Ureter (tissue), 1 donor: ENCODE results near the gene SPSB3. TPM values are rescaled to one million over a fixed set of nuclear protein-coding genes. Genes with fewer than 3 reads are reported as not detected.

Source experiments
- DNase-seq: peaks from one replicate; pipeline ENCODE4 v3.0.0-alpha.2; 2020; ENCODE audit warnings: low spot score
- total RNA-seq: library from RNA; stranded (reverse); gene quantifications from one replicate; pipeline ENCODE4 v1.2.4, GENCODE V29; 2023
- donor health status: DM: yes; HTN: yes; CAD: no.

SPSB3 gene
- total RNA-seq, 1 donor from 2014 or later: 39.2 TPM

GRCh38 chr16:1775006-1775845 is 7.1 kb downstream of the SPSB3 start:
- no peak for DNase-seq

GRCh38 chr16:1774448-1774780 is 8.0 kb downstream of the SPSB3 start:
- no peak for DNase-seq

- DNase-seq: no peak
Observed at GRCh38 chr16:1773703-1774447, 8.5 kb downstream of the SPSB3 start.

GRCh38 chr16:1772908-1773702 is 9.3 kb downstream of the SPSB3 start, which contains the start of gene MRPS34:
Gene MRPS34 (minus strand): TSS chr16:1773134. CDS start chr16:1773119, 15 bp downstream.
- peak; percentile 86 for DNase-seq

- no peak for DNase-seq
Observed at GRCh38 chr16:1772362-1772907, 9.9 kb downstream of the SPSB3 start, which contains the start of gene EME2. Gene EME2 (plus strand): TSS chr16:1772810. CDS start chr16:1773228, 418 bp downstream.

- DNase-seq: no peak
Observed at GRCh38 chr16:1771864-1772361, 10.5 kb downstream of the SPSB3 start.

GRCh38 chr16:1771188-1771863 is 11.0 kb downstream of the SPSB3 start, which contains the start of gene NME3:
Gene NME3 (minus strand): TSS chr16:1771543. CDS start chr16:1771534, 9 bp downstream.
- DNase-seq: peak; percentile 83

GRCh38 chr16:1770328-1771187 is 11.8 kb downstream of the SPSB3 start:
- peak; percentile 80 for DNase-seq

- DNase-seq: no peak
Observed at GRCh38 chr16:1769402-1770300, 12.7 kb downstream of the SPSB3 start.

- DNase-seq: no peak
Observed at GRCh38 chr16:1768767-1769401, 13.5 kb downstream of the SPSB3 start.

GRCh38 chr16:1768061-1768766 is 14.2 kb downstream of the SPSB3 start:
- no peak for DNase-seq

- no peak for DNase-seq
Observed at GRCh38 chr16:1767116-1767994, 15.0 kb downstream of the SPSB3 start.

- no peak for DNase-seq
Observed at GRCh38 chr16:1766701-1767100, 15.7 kb downstream of the SPSB3 start.

GRCh38 chr16:1766231-1766630 is 16.1 kb downstream of the SPSB3 start:
- no peak for DNase-seq

- no peak for DNase-seq
Observed at GRCh38 chr16:1765826-1766225, 16.5 kb downstream of the SPSB3 start.

GRCh38 chr16:1764971-1765370 is 17.4 kb downstream of the SPSB3 start:
- DNase-seq: no peak
